Pulmonary artery endothelial cell (primary cell): ENCODE results near the gene BCL2L15. TPM values are rescaled to one million over a fixed set of nuclear protein-coding genes. Genes with fewer than 3 reads are reported as not detected.
"Not testable (repeated sequence)": the region's sequence is repeated elsewhere in the genome, so short reads cannot be mapped to it uniquely, and the experiment has no call there.

Experiments used
- DNase-seq: peaks from one replicate; pipeline ENCODE4 v3.0.0-alpha.2; 2011; ENCODE audit warnings: low read depth, low spot score
- total RNA-seq: library from RNA; depleted of rRNA; stranded (reverse); fragments of >200 nt; gene quantifications from 2 replicates; pipeline ENCODE4 v1.2.3, GENCODE V29; 2014

BCL2L15 gene
- total RNA-seq, 1 donor from 2014 or later: 0.26 TPM

DNA sequence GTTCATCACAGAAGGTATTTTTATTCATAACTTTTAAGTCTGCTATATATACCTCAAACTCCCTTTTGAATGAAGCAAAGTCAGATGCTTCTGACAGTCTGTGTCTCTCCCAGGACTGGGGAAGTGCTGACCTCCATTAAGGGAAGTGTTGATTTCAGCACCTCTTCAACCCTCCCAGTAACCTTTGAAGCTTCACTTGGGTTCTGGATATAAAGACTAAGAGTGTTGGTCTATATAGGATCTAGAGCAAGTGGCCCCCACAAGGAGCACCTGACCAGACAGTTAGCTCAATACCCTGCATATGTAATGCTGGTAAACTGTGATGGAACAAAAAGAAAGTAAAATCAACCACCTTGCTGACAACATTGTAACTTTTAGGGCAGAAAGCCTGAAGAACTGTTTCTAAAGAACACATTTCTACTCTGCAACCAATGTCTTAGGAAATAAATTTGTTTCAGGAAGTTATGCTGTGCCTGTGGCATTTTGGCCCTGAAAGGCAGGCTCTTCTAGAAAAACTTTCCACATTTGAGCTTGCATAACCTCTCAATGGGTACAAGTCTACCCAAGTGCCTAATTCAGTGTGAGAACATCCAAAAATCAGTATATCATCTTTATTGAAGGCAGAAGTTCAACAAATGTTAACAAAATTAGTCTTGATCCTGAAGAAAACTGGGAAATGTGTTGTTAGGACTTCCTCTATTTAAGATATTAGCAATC, 15.0 kb downstream of the BCL2L15 start:
- DNase-seq: no peak

DNA sequence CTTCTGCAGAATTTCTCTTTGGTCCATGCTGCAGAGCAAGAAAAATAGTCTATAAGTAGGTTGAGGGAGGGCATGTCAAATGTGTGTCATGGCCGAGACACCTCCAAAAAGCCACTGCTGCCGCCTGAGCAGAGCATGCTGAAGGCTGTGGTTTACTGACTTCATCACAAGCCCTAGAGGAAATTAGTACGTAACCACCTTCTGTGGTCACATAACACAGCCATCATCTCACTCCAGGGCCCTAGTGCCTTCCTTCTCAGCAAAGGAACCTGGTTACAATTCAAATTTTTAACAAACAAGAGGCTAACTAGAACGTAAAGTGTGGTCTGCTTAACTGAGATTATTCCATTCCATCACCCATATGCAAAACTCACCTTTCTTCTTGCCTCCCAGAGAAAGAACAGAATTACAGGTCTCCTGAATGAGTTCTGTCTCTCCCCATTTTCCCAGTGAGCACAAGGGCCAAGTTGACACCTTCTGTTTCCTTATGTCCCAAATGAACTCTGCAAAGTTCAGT, 15.7 kb downstream of the BCL2L15 start, which contains the start of gene PTPN22:
Gene PTPN22 (minus strand): TSS at position 116 of the 517 bp plus-strand sequence.
- no peak for DNase-seq

DNA sequence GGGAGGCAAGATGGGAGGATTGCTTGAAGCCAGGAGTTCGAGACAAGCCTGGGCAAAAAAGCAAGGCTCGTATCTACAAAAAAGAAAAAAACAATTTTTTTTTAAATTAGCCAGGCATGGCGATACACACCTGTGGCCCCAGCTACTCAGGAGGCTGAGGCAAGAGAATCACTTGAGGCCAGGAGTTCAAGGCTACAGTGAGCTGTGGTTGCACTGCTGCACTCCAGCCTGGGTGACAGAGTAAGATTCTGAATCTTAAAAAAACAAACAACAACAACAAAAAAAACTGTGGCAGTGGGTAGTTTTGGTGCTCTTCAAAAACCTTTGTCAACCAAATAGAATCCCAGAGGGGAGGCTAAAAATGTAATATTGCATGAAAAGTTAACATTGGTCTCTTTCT, 16.6 kb downstream of the BCL2L15 start:
- DNase-seq: no peak

DNA sequence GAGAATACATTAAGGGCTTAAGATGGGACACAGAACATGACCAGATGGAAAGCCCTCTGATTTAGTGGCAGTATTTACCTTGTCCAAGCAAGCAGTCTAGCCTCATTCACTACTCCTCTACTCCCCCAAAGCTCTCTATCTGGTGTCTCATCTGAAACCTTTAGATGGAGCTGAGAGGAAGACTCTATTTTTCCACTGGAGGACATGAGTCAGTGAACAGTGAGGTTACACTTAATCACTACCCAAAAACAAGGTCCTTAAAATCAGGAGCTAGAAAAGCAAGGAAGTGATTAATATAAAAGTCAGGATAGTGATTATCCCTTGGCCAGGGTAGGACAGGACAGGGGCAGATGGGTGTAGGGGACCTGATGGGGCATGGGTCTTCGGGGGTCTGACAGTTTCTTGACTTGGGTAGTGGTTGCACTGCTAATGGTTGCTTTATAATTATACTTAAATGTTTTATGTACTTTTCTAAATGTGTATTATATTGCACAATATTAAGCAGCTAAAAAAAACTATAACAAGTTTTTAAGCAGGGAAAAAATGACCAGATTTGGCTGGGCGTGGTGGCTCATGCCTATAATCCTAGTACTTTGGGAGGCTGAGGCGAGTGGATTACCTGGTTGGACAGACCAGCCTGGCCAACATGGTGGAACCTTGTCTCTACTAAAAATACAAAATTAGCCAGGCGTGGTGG, 18.8 kb downstream of the BCL2L15 start:
- DNase-seq: no peak

DNA sequence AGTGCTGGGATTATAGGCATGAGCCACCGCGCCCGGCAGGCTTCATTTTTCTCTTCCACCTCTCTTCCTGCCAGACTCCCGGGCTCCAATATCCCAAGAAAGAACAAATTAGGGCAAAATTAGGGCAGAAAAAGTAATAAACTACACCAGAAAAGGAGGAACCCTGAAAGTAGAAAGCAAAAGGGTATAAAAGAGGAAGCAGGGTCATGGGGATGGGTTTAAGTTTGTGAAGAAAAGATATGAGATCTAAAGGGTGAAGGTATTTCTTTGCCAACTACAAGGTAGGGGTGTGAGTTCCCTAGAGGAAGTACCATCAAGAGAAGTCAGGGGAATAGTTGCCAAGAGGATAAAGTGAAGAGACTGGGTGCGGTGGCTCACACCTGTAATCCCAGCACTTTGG, 25.7 kb downstream of the BCL2L15 start:
- DNase-seq: no peak

DNA sequence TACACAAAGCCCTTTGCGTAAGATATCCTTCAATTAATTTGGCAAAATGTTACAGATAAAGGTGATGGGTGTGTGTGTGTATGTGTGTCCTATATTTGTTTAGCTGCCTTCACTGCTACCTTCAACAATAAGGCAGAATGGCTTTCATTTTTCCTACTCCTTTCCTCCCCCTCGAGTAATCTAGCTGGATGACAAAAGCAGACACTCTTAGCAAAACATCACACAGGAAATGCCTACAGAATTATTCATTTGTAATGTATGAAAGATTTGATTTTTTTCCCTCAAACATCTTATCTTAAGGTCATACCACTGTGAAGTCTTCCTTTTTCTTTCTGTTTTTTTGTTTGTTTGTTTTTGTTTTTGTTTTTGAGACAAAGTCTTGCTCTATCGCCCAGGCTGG, 26.5 kb downstream of the BCL2L15 start:
- peak; percentile 57 for DNase-seq

DNA sequence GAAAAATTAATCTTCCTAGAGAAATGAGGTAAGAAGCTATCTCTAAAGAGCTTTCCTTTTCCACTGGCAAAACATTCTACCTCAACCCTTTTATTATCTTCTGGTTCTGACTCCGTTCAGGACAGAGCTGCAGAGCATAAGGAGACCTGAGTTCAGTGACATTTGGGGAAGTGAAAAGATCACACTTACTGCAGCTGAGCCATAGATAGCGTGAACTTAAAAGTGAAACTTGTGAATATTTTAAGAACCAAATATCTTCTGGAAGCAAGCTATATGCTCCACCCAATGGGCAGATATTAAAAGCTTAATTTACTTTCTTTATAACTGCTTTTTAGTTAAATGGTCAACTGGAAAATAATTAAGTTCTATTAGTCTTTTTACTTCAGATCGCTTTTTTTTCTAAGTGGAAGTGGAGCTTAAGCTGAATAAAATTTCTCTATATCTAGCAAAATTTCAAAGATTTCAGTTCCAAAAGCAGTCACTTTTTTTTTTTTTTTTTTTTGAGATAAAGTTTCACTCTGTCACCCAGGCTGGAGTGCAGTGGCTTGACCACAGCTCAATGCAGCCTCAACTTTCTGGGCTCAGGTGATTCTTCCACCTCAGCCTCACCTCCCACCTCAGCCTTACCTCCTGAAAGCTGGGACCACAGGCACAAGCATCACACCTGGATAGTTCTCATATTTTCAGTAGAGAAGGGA, 27.8 kb downstream of the BCL2L15 start:
- DNase-seq: no peak

DNA sequence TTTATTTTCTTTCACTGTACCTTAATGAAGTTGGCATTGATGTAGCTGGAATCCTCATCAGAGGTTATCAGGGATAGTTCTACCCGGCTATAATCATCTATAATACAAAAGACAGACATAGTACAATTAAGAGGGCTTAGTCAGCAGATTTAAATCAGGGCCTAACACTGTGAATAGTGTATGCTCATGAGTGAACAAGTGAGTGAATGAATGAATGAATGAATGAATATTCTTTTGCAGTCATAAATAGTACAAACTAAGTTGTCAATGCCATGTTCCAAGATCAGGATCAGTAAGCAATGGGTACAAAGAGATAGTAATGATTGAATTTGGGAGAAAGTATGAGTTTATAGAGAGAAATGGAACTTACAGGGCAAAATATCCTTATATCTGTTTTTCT, 28.4 kb downstream of the BCL2L15 start:
- no peak for DNase-seq

DNA sequence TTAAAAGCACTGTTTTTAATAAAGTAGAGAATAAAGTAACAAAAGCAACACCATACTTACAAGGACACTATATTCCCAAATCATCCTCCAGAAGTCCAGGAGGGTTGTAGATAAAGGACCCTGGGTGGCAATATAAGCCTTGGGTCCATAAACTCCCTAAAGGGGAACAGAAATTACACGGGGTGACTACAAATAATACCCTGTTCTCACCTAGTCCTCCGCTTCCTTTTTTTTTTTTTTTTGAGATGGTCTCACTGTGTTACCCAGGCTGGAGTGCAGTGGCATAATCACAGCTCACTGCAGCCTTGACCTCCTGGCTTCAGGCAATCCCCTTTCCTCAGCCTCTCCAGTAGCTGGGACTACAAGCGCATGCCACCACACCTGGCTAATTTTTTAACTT, 29.0 kb downstream of the BCL2L15 start:
- DNase-seq: no peak

DNA sequence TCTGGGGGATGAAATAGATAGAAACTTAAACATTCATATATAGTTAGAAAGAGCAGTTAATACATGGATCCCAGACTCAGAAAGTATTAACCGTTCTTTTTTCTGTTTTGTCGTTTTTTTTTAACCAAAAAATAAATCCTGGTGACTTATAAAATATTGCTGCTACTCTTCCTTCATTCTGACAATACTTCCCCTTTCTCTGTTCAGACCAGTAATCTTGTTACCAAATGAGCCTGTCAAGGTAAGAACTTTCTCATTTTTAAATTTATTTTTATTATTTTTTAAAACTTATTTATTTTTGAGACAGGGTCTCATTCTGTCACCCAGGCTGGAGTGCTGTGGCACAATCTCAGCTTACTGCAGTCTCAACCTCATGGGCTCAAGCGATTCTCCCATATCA, 29.6 kb downstream of the BCL2L15 start:
- DNase-seq: no peak

DNA sequence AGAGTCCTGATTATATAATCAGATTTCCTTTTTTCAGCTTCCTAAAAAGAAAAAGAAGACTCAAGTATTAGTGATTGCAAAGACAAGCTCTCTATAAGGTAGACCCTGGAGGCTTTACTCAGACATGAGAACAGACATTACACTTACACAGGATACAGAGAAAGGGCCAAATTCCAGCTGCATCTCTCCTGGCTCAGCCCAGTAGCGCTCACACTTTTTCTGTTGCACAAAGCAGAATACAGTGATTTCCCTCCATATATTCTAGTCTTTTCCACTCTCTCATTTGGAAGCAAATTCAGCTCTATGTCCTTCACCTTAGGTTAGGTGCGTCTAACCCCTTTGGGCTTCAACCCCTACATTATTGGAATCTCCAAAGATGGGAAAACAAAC, 31.0 kb downstream of the BCL2L15 start:
- no peak for DNase-seq

DNA sequence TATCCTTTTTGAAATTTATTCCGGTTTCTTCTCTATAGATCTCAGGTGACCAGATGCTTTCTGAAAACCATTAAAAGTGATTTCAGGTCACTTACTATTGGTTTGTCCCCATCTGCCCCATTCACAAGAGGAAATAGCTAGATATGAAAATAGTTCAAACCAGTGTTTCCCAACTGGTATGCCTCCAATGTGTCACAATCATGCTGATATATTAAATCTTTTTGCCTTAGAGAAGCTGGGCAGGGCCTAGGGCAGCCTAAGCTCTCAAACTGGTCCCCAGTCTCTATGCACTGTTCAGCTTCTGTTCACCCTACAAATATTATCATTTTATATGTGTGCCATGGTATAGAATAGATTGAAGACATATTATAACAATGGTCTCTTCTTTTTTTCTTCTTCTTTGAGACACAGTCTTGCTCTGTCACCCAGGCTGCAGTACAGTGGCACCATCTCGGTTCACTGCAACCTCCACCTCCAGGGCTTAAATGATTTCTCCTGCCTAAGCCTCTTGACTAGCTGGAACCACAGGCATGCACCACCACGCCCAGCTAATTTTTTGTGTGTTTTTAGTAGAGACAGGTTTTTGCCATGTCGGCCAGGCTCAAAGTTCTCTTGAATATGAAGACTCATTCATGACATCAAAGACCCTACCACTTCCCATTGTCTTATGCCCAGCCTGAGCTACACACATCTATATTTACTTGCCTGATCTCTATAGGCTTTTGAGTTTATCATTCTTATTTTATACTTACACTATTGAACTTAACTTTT, 31.6 kb downstream of the BCL2L15 start:
- DNase-seq: no peak

DNA sequence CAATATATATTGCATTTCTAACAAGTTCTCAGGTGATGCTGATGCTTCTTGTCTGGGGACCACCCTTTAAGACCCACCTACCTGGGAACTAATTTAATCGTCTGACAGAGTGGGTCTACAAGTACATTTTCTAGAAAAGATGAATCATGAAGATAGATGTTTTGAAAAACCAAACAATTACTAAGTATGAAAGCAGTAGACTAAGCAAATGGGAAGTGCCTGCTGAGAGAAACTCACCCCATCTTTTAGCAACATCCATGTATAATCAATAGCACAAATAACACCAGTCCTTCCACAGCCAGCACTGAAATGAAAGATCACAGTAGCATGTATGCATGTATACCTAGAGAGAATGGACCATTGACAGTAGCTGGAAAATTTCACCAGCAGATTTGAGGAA, 33.1 kb downstream of the BCL2L15 start:
- DNase-seq: no peak

DNA sequence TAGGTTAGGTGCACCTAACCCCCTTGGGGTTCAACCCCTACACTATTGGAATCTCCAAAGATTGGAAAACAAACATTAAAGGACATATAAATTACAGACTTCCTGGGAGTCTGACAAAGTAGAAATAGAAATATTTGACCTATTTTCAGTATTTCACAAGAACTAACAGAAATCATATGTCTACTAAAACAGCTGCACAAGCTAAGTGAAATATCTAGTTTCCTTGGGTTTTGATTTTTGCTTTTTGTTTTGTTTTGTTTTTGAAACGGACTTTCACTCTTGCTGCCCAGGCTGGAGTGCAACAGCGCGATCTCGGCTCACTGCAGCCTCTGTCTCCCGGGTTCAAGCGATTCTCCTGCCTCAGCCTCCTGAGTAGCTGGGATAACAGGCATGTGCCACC, 34.7 kb downstream of the BCL2L15 start:
- not testable (repeated sequence) for DNase-seq

DNA sequence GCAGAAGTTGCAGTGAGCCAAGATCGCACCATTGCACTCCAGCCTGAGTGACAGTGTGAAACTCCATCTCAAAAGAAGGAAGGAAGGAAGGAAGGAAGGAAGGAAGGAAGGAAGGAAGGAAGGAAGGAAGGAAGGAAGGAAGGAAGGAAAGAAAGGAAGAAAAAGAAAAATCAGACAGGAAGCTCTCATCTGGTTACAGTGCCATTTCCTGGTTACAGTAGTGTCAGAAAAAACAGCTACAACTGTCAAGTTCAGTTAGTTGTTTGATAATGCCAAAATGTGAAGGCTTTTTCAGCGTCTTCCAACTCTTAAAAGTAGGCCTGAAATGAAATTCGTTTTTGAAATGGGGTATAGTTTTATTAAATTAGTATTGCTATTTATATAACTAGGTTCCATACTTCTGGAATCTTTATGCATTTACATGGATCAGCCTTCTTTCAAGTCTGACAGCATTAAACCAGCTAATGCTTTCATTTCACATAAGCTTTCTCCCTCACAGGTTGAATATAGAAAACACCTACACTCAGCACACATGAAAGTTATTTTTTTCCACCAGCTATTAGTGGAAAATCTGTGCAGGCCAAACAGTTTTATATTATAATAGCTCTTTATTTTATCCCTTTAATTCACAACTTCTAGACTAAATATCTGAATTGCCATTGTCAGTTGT, 37.1 kb downstream of the BCL2L15 start:
- DNase-seq: no peak

DNA sequence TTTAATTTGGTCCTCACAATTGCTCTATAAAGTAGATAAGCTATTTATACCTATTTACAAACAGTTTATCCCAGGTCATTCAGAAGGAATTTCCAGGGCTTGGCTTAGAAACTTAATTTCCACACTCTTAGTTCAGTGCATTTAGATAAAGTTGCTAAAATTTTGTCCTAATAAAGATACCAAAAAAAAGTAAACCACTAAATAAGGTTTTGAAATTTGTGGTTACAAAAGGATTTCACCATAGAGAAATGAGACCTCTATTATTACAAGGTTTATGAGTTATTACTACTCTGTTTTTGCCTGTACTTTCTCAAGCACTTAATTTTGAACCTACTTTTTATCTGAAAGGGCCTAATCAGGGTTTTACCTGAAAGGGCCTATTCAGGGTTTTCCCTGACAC, 38.3 kb downstream of the BCL2L15 start:
- no peak for DNase-seq

DNA sequence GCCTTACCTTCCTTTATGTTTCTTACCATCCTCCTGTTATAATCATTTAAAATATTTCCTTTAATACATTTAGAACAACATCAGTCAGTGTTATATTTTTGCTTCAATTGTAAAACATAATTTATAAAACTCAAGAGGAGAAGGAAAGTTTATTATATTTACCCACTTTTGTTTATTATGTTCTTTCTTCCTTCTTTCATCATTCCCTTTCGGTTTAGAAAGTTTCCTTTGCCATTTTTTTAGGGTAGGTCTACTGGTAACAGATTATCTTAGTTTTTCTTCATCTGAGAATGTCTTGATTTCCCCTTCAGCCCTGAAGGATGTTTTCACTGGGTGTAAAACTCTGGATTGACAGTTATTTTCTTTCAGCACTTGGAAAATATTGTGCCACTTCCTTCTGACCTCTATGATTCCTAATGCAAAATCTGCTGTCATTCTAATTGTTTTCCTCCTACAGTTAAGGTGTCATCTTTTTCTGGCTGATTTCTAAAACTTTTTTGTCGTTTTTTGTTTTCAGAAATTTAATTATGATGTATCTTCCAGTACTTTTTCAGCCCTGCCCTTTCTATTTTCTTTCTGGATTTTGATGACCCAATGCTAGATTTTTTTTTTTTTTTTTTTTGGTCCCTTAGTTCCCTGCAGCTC, 40.9 kb downstream of the BCL2L15 start:
- no peak for DNase-seq

DNA sequence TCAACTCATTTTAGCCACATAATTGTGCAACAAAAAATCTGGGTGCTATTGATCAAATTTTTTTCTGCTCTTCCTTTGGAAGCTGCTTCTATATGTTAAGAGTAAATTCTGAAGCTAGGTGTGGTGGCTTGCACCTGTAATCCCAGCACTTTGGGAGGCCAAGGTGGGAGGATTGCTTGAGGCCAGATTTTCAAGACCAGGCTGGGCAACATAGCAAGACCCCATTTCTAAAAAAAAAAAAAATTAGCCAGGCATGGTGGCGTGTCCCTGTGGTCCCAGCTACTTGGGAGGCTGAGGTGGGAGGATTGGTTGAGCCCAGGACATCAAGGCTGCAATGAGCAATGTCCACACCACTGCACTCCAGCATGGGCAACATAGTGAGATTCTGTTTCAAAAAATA, 50.8 kb downstream of the BCL2L15 start:
- DNase-seq: no peak

DNA sequence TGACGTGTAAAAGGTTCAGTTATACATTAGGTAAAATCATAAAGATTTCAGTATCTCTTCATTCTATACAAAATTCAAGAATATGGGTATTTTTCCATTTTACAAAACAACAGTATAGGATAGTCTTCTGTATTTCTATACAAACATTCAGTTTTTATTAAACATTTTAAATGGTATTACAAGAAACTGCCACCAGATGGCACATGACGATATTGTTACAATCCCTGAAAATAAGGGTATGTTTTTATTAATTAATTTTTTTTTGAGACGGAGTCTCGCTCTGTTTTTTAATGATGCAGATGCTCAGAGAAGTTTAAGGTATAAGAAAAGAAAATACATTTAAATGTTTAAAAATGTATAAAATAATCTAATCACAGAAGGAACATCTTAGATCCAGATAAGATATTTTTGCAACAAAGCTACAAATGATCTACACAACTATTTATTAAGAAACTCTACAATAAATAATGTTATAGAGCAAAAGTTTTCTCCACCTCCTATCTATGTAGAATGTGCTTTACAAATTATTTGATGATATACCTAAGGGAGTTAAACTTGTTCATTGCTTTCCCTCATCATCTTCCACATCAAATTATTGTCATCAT, 51.6 kb downstream of the BCL2L15 start:
- no peak for DNase-seq

DNA sequence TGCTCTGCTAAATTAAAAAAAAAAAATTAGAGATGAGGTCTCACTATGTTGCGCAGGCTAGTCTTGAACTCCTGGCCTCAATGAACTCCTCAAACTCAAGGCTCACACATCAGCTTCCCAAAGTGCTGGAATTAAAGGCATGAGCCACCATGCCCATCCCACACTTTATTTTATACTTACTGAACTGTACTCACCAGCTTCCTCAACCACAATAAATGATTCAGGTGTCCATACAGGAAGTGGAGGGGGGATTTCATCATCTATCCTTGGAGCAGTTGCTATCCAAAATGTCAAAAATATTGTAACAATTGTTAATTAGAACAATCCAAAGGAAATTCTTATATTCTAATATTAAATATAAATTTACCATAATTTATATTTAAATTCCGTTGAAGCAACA, 52.7 kb downstream of the BCL2L15 start:
- no peak for DNase-seq
